HG03442 (cell line): ENCODE data around the gene C19orf67.

Experiments used
- ATAC-seq: cut with Tn5 transposase; IDR thresholded peaks from one replicate; pipeline ENCODE4 v1.9.1; 2021; ENCODE audit warnings: mild to moderate bottlenecking, moderate library complexity; ENCODE audit not compliant: unreplicated experiment

C19orf67 gene

GRCh38 chr19:14085309-14085995, at the start of gene C19orf67:
Gene C19orf67 (minus strand): TSS chr19:14085783. CDS start chr19:14085627, 156 bp downstream.
- no peak for ATAC-seq

DNA sequence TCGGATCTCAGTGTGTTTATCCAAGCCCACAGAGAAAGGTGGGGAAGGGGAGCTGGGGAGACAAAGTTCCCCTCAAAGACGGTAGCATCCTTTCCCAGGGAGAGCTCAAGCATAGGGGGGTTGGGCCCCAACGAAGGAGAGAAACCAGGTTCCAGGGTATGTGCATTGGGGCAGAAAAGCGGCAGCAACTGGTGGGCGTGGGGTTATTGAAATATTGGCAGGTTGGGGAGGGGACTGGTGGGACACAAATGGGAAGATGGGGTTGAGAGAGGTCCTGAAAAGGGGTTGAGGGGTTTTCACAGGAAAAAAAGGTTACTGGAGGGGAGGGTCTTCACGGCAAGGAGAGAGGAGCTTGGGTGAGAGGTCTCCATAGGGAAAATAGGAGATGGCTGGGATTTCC, 49.8 kb upstream of the C19orf67 start:
- no peak for ATAC-seq

- ATAC-seq = no peak
Measured at GRCh38 chr19:14127929-14128509, 42.4 kb upstream of the C19orf67 start.

GRCh38 chr19:14127176-14127575, 41.6 kb upstream of the C19orf67 start:
- no peak for ATAC-seq

GRCh38 chr19:14122924-14123323, 37.3 kb upstream of the C19orf67 start:
- no peak for ATAC-seq

GRCh38 chr19:14120497-14120780, 34.9 kb upstream of the C19orf67 start:
- ATAC-seq = no peak

DNA sequence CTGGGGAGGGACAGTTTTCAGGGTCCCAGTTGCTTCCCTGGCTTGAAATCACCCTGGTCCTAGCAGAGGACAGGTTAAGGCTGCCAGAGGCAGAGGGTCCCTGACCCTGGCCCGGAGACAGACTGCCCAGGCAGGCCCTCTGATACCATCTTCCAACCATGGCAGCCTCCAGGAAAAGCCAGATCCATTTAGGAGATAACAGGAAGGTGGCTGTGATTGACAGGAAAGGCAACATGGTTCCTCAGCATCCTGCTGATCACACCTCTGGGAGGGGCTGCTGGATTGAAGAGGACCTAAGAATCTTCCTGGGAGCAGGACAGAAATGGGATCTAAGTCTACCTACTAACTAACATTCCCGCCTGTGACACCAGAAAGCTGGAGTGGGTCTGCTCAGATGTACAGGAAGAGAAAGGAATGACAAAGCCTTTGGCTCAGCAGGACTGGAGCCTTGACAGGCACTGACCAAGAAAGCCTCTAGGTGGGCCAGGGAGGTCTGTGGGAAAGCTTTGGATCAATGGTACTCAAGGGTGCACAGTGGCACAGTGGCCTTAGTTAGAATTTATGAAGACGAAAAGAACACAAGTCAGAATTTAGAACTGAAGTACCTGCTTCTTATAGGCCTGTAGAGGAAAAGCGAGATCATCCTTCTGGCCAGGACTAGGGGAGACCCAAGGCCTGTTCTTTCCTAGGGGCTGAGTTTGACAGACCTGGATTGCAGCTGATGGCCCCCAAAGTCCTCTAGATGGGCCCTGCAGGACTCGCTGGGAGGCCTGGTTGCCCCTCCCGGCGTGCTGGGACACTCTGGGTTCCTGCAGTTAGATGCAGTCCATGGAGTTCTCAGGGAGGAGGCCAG, 34.3 kb upstream of the C19orf67 start:
- ATAC-seq = no peak

DNA sequence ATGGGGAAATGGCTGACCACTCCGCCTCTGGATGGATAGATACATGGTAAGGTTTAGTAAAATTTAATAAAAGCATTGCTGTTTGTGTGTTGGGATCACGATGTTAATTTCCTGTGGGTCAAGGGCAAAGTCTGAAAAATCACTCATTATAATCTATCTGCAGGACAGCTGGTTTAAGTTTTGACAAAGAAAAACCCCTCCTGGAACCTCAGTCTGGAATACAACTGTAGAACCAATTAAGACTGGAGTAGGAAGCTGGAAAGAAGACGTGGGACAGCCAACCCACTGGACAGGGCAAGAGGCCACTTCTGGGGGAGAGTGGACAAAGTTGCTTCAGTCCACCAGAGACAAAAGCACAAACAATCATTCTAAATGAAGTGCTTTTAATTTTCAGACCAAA, 33.6 kb upstream of the C19orf67 start:
- no peak for ATAC-seq

DNA sequence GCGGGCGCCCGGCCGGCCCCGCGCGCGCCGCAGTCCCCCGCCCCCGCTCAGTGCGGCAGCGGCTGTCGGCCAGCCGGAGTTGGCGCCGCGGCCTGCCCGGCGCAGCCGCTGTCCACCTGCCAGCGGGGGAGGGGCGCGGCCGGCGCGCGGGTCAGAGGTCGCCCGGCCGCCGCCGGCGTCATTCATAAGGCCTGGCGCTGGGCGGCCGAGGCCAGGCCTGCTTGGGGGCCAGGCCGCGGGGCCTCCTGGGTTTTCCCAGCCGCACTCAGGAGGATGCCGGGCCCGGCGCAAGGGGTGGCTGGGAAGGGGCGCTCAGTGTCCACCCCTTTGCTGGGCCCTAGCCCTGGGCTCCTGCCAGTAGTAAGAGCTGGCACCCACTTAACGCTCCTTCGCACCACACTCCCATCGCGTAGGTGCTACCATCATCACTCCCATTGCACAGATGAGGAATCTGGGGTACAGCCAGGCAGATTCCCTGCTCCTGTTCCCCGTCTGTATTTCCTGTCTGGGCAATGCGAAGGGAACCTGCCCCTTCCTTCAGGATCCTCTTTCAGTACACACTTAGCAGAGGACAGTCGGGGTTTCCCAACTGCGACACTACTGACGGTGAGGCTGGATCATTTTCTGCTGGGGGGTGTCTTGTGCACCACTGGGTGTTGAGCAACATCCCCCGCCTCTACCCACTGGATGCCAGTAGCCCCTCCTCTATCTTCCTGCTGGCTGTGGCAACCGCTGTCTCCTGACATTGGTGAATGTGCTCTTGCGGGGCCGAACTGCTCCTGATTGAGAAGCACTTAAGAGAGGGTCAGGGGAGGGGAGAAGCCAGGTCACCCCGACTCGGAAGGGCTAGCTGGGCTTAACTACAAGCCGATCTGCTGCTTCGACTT, 32.8 kb upstream of the C19orf67 start:
- peak; percentile 26 for ATAC-seq

GRCh38 chr19:14117668-14118164, 32.1 kb upstream of the C19orf67 start, which contains the start of gene PRKACA:
Gene PRKACA (minus strand): TSS chr19:14117762. CDS start chr19:14117547, 215 bp downstream.
- ATAC-seq = peak; percentile 81

GRCh38 chr19:14116918-14117578, 31.5 kb upstream of the C19orf67 start:
- no peak for ATAC-seq

- ATAC-seq = no peak
Measured at GRCh38 chr19:14116525-14116917, 30.9 kb upstream of the C19orf67 start.

- no peak for ATAC-seq
Measured at GRCh38 chr19:14115756-14116155, 30.2 kb upstream of the C19orf67 start.

DNA sequence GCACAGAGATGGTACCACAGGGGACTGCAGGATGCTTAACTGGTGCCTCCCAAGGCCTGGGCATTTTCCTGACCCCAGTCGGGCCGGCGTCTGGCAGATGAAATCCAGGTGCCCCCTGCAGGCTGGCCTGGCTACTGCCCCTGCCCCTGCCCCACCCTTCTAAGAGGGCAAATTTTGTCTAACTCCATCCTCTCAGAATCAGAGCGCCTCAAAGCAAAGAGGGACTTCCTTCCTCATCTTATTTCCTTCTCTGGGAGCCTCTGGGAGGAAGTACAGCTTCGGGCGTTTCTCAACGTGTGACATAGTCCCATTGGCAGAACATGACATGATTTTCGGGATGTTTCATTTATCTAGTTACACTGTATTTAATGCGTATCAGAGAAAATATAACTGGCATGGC, 29.3 kb upstream of the C19orf67 start:
- ATAC-seq = no peak

- ATAC-seq = no peak
Measured at GRCh38 chr19:14114439-14114838, 28.9 kb upstream of the C19orf67 start.

DNA sequence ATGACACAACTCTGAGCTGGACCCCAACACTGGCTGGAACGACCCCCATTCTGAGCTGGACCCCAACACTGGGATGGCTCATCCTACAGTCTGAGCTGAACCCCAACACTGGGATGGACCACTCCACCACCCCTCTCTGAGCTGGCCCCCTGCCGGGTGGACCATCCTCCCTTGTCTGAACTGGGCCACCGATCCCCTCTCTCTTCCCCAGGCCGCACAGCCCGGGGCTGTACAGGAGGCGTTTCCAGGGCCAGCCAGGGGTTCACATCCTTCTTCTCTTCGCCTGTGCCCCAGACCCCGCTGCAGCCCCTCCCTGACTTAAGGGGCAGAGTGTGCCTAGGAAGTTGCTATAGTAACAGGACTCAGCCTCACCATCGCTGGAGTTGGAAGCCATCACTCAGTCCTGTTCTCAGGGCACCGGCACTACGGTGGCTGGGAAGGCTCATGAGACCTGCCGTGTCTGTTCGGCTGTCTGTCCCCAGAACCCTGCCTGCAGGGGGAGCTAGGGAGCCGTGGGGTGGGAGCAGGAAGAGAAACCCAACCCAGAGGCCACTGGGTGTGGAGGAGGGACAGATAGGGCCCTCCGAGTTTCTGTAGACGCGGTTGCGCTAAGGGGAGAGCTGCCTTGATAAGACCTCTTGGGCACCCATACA, 28.3 kb upstream of the C19orf67 start:
- ATAC-seq = no peak

- ATAC-seq = no peak
Measured at GRCh38 chr19:14112809-14113385, 27.3 kb upstream of the C19orf67 start.

DNA sequence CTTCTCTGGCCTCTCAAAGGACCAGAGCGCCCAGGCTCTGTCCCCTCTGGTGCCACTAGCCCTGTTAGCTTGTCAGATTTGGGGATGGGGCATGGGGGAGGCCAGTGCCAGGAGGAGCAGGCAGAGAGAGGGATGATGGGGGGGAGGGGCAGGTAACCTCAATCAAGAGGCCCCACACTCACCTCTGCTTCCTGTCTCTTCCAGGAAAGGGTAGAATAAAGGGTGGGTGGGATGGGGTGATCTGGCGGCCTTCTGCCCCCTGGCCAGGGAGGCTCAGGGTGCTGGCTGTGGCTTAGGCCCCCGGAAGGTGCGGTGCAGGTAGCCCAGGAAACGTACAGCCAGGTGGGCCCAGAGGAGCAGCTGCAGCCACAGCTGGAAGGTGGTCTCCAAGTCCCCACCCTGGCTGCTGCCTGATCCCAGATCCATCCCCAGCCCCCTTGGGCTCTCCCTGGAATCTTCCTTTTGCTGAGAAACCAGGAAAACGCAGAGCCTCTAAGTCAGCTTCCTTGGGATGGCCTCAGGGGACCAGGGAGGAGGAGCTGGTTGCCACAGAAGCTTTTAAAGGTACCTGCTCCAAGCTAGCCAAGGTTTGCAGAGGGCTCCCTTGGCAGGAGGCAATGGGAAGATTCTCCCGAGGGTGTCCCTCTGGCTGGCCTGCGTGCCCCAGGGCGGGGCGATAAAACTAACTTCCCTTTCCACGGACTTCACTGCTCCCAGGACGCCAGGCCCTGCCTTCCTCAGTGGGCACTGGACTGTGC, 26.6 kb upstream of the C19orf67 start:
- ATAC-seq = no peak

DNA sequence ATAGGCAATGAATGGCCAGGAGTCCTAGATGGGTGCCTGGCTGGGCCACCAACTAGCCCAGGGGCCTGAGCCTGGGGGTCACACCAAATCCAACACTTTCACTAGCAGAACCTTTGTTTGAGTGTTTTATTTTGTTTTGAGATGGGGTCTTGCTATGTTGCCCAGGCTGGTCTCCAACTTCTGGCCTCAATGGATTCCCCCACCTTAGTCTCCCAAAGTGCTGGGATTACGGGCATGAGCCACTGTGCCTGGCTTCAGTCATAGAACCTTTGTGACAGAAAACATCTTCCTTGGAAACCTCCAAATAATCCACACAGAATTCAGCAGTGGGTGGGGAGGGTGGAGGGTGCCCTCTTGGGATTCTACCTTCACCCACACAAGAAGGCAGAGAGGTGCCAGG, 25.9 kb upstream of the C19orf67 start:
- no peak for ATAC-seq
